RWPE2 (cell line): Measurements from ENCODE around the gene ZCCHC18.

Experiments
- ATAC-seq: fragments of 200-7000 bp; cut with Tn5 transposase; 3 replicates; pipeline ENCODE4 v1.9.1; 2021; ENCODE audit warnings: low read depth
- DNase-seq: peaks from one replicate; pipeline ENCODE4 v3.0.0-alpha.2; 2020; ENCODE audit warnings: low spot score
- H3K27ac ChIP-seq: fragments of 450-650 bp; 2 replicates; pipeline ENCODE4 v1.5.1; 2017; ENCODE audit warnings: mild to moderate bottlenecking; ENCODE audit not compliant: poor library complexity, severe bottlenecking
- H3K27me3 ChIP-seq: fragments of 250-450 bp; sonication (Bioruptor Pico); 2 replicates; pipeline ENCODE4 v1.5.1; 2021; ENCODE audit warnings: mild to moderate bottlenecking, moderate library complexity; ENCODE audit not compliant: insufficient read depth, poor library complexity, severe bottlenecking
- H3K36me3 ChIP-seq: fragments of 250-450 bp; sonication (Bioruptor Pico); 2 replicates; pipeline ENCODE4 v1.5.1; 2020; ENCODE audit warnings: low read depth, mild to moderate bottlenecking, moderate library complexity
- H3K4me1 ChIP-seq: fragments of 250-450 bp; sonication (Bioruptor Pico); 2 replicates; pipeline ENCODE4 v1.5.1; 2021; ENCODE audit warnings: mild to moderate bottlenecking, moderate library complexity; ENCODE audit not compliant: insufficient read depth, poor library complexity, severe bottlenecking
- H3K4me3 ChIP-seq: fragments of 250-450 bp; sonication (Bioruptor Pico); 2 replicates; pipeline ENCODE4 v1.5.1; 2021; ENCODE audit warnings: mild to moderate bottlenecking, moderate library complexity; ENCODE audit not compliant: severe bottlenecking
- H3K9me3 ChIP-seq: fragments of 250-450 bp; sonication (Bioruptor Pico); 2 replicates; pipeline ENCODE4 v1.5.1; 2021; ENCODE audit warnings: mild to moderate bottlenecking, moderate library complexity; ENCODE audit not compliant: severe bottlenecking
- TF ChIP-seq, protein P1 (sequence below): fragments of 450-650 bp; IDR thresholded peaks from one replicate; pipeline ENCODE4 v1.5.1; 2017; ENCODE audit warnings: mild to moderate bottlenecking, moderate library complexity; ENCODE audit not compliant: poor library complexity, severe bottlenecking

The ZCCHC18 gene

DNA sequence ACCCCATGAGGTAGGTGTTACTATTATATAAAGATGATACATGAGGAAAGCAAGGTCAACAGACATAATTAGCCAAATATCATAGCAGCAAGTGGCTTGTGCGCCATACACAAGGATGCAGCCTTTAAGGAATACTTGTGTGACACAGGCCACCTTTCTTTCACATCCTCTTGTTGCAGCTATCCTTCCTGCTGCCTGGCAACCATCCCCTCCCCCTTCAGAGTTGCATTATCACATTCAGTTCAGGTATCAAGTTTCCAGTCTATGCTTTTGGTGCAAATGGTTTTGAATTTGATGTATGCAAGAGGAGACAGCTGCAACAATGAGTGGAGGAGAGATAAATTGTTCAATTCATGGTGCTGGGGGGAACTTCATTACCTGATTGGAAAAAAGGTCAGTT lies 6.4 kb downstream of the ZCCHC18 start:
- Histone ChIP-seq H3K36me3 (no peaks in the 10 kb centered on the region), H3K4me3 (no peak overlapping the region), H3K4me1 (no peaks in the 10 kb centered on the region), H3K9me3 (no peaks in the 10 kb centered on the region), H3K27me3 (no peaks in the 10 kb centered on the region), H3K27ac (no peak overlapping the region)
- DNase-seq = no peak
- no peak for ATAC-seq
- TF ChIP-seq, protein P1, sequence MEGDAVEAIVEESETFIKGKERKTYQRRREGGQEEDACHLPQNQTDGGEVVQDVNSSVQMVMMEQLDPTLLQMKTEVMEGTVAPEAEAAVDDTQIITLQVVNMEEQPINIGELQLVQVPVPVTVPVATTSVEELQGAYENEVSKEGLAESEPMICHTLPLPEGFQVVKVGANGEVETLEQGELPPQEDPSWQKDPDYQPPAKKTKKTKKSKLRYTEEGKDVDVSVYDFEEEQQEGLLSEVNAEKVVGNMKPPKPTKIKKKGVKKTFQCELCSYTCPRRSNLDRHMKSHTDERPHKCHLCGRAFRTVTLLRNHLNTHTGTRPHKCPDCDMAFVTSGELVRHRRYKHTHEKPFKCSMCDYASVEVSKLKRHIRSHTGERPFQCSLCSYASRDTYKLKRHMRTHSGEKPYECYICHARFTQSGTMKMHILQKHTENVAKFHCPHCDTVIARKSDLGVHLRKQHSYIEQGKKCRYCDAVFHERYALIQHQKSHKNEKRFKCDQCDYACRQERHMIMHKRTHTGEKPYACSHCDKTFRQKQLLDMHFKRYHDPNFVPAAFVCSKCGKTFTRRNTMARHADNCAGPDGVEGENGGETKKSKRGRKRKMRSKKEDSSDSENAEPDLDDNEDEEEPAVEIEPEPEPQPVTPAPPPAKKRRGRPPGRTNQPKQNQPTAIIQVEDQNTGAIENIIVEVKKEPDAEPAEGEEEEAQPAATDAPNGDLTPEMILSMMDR = no peak

DNA sequence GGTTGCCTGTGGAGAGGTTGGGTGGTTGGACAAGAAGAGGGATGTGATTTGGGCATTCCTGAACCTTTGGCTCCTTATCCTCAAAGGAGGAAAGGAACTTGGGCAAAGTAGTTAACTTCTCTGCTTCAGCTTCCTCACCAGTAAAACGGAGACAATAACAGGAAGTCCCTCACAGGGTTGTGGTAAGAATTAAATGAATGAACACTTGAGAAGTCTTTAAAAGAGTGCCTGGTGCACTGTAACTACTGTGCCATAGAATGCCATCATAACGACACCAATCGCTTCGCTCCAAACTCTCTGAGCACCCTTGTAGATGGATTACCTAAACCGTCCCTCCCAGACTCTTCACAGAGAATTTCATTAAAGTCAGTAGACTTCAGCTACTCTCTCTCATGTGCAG lies 10.5 kb downstream of the ZCCHC18 start:
- Histone ChIP-seq H3K36me3 (no peaks in the 10 kb centered on the region), H3K27ac (no peak overlapping the region), H3K27me3 (no peaks in the 10 kb centered on the region), H3K9me3 (no peaks in the 10 kb centered on the region), H3K4me1 (no peaks in the 10 kb centered on the region), H3K4me3 (no peak overlapping the region)
- DNase-seq = no peak
- ATAC-seq = no peak
- TF ChIP-seq, protein P1 = no peak

DNA sequence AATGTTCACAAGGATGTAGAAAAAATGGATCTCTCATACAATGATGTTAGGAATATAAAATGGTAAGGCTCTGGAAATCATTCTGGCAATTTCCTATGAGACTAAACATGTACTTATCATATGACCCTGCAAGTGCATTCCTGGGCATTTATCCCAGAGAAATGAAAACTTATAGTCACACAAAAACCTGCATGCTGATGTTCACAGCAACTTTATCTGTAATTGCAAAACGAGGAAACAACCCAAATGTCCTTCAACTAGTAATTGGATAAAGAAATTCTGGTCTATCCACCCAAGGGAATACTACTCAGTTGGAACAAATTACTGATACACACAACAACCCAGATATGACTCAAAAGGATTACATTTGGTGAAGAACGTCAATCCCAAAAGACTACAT lies 14.5 kb downstream of the ZCCHC18 start:
- ATAC-seq (no peak), DNase-seq (no peak)
- H3K9me3 ChIP-seq = no peaks in the 10 kb centered on the region
- no peaks in the 10 kb centered on the region for H3K36me3 ChIP-seq
- H3K4me3 ChIP-seq = no peak overlapping the region
- no peak overlapping the region for H3K27ac ChIP-seq
- no peaks in the 10 kb centered on the region for H3K4me1 ChIP-seq
- TF ChIP-seq, protein P1 = no peak
- no peaks in the 10 kb centered on the region for H3K27me3 ChIP-seq

DNA sequence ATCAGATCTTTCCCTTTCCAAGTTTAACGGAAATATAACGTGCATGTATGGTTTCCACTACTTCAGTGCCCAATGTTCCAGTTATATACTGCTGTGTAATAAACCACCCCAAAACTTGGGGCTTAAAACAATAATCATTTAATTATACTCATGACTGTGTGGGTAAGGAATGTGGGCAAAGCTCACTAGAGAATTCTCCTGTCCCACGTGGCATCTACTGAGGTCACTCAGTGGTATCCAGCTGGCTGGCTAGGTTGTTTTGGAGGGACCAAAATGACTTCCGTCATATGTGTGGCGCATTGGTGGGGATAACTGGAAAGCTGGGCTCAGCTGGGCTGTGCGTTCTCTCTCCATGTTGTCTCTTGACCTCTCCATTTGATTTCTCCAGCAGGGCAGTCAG lies 18.5 kb downstream of the ZCCHC18 start:
- DNase-seq (no peak), ATAC-seq (no peak)
- no peaks in the 10 kb centered on the region for H3K9me3 ChIP-seq
- no peak overlapping the region for H3K27ac ChIP-seq
- no peaks in the 10 kb centered on the region for H3K4me1 ChIP-seq
- no peak overlapping the region for H3K4me3 ChIP-seq
- TF ChIP-seq, protein P1 = no peak
- no peaks in the 10 kb centered on the region for H3K36me3 ChIP-seq
- H3K27me3 ChIP-seq = no peaks in the 10 kb centered on the region

DNA sequence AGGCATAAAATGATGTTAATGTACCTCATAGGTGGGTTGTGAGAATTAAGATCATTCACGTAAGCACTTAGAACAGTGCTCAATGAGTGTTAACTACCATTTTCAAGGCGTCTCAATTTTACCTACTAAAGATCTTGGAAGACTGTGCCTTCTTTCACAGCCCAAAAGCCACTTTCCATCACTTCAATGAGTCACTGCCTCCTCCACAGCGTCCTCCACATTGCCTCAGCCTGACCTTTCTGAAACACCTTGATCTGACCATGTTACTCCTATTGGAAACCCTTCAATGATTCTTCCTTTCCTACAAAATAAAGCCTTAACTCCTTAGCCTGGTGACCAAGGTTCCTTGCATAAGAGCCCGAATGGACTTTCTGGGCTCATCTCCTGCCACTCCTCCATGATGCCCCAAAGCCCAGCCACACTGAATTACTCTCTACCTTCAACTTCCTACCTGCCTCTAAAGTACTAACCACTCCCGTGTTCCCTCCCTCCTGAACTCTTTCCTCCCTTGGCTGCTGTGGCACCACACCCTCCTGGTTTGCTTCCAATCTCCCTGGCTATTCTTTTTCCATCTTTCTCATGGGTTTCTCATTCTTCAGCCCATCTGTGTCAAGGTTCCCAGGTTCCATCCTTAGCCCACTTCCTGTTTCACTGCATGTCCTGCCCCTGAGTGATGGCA lies 22.4 kb downstream of the ZCCHC18 start:
- Histone ChIP-seq H3K4me3 (no peak overlapping the region), H3K9me3 (no peaks in the 10 kb centered on the region), H3K36me3 (no peaks in the 10 kb centered on the region), H3K4me1 (no peaks in the 10 kb centered on the region), H3K27ac (no peak overlapping the region), H3K27me3 (no peaks in the 10 kb centered on the region)
- TF ChIP-seq, protein P1 = no peak
- DNase-seq (no peak), ATAC-seq (no peak)
